K562 treated with DMSO at 1 percent for 4 hours (cell line): ENCODE results near the gene MOCOS. TPM values are rescaled to one million over a fixed set of nuclear protein-coding genes. Genes with fewer than 3 reads are reported as not detected.

Source experiments
- total RNA-seq: library from RNA; unstranded; fragments of 300-600 nt; gene quantifications from 2 replicates; pipeline ENCODE4 v1.2.3, GENCODE V29; 2022; ENCODE audit not compliant: insufficient read depth

The MOCOS gene
- 6.2 and 8.4 TPM in 2 replicates for total RNA-seq

DNA sequence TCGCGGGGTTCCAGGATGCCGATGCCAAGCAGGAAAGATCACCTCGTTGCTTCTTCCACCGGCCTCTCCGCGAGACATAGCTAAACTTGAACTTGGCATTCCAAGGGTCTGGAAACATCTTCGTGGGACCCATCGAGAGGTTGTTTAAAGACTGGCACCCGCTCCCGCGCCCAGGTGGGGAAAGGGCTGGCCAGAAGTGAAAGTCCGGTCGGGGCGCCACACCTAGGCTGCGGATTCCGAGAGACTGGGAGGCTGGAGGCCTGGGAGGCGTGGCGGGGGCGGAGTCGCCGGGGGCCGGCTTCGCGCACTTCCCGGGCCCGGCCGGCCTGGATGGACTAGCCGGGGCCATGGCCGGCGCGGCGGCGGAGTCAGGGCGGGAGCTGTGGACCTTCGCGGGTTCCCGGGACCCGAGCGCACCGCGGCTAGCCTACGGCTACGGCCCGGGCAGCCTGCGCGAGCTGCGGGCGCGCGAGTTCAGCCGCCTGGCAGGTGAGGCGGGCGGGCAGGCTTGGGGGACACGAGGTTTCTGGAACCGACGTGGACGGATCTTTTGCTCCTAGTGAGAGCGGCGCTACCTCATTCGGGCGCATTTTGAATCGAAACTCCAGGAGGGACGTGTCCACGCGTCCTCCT, at the start of gene MOCOS:
Gene MOCOS (plus strand): TSS at position 305 of the 633 bp plus-strand sequence. CDS start 43 bp downstream, at position 348.

GRCh38 chr18:36297417-36298125, 110.3 kb downstream of the MOCOS start, which contains the start of gene FHOD3:
Gene FHOD3 (plus strand): TSS chr18:36297713. CDS start chr18:36297836, 123 bp downstream.

Other genes starting within 250 kb of the MOCOS start
- 24.3 and 37.3 TPM in 2 replicates for gene RPRD1A, start 119.9 kb upstream of the MOCOS start, total RNA-seq
- gene SLC39A6, start 58.2 kb upstream of the MOCOS start, total RNA-seq = 10.2 and 14.0 TPM in 2 replicates
- gene ELP2, start 57.6 kb upstream of the MOCOS start, total RNA-seq = 35.3 and 36.2 TPM in 2 replicates
- not detected in 2 replicates for gene FHOD3, start 110.2 kb downstream of the MOCOS start, total RNA-seq